ENCODE data around the gene PIPOX.

Gene PIPOX

DNA sequence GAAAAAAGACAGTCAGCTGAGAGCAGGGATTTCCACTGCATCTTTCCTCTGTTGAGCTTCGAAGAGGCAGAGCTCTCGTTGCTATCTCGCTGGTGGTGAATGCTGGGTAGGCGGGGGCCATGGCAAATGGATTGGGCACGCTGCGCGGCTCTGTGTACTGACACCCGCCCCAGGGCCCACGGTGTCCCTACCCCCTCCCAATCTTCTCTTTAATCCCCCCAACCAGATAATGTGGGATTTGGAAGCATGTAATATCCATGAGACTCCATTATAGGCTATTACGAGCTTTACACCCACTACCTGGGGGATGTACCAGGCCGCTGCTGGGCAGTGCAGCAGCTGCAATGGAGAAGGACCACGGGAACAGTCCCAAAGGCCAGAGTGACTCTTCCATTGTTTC, 8.3 kb downstream of the PIPOX start:
- Histone ChIP-seq H3K27me3 (ENCODE audit: insufficient read depth, low read length) (peaks cover 20% of the 10 kb centered on the region), H3K9me2 (ENCODE audit: low read depth, low read length) (no peaks in the 10 kb centered on the region), H3K9me3 (ENCODE audit: low read length) (no peaks in the 10 kb centered on the region), H3F3A (ENCODE audit: insufficient read depth, low read length) (no peaks in the 10 kb centered on the region), H3K4me2 (ENCODE audit: low read length) (no peak overlapping the region), H3K79me2 (ENCODE audit: insufficient read depth, low read length) (no peaks in the 10 kb centered on the region), H3K36me3 (ENCODE audit: insufficient read depth, low read length) (no peaks in the 10 kb centered on the region), H3K4me3 (ENCODE audit: low read depth, low read length, poor library complexity, severe bottlenecking) (no peak overlapping the region), H4K20me1 (ENCODE audit: insufficient read depth, low read length) (no peaks in the 10 kb centered on the region), H2AFZ (ENCODE audit: low read length) (no peak overlapping the region), H3K9ac (ENCODE audit: low read length) (no peak overlapping the region), H3K27ac (ENCODE audit: low read depth, low read length, poor library complexity, severe bottlenecking) (no peak overlapping the region), H3K4me1 (ENCODE audit: insufficient read depth, low read length, severe bottlenecking) (no peaks in the 10 kb centered on the region)
- TF ChIP-seq EZH2 (IDR thresholded peaks at IDR 0.05; ENCODE audit: borderline replicate concordance, low read length): no peak
- TF ChIP-seq, protein P1, sequence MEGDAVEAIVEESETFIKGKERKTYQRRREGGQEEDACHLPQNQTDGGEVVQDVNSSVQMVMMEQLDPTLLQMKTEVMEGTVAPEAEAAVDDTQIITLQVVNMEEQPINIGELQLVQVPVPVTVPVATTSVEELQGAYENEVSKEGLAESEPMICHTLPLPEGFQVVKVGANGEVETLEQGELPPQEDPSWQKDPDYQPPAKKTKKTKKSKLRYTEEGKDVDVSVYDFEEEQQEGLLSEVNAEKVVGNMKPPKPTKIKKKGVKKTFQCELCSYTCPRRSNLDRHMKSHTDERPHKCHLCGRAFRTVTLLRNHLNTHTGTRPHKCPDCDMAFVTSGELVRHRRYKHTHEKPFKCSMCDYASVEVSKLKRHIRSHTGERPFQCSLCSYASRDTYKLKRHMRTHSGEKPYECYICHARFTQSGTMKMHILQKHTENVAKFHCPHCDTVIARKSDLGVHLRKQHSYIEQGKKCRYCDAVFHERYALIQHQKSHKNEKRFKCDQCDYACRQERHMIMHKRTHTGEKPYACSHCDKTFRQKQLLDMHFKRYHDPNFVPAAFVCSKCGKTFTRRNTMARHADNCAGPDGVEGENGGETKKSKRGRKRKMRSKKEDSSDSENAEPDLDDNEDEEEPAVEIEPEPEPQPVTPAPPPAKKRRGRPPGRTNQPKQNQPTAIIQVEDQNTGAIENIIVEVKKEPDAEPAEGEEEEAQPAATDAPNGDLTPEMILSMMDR (IDR thresholded peaks at IDR 0.05; ENCODE audit: low read length): no peak

DNA sequence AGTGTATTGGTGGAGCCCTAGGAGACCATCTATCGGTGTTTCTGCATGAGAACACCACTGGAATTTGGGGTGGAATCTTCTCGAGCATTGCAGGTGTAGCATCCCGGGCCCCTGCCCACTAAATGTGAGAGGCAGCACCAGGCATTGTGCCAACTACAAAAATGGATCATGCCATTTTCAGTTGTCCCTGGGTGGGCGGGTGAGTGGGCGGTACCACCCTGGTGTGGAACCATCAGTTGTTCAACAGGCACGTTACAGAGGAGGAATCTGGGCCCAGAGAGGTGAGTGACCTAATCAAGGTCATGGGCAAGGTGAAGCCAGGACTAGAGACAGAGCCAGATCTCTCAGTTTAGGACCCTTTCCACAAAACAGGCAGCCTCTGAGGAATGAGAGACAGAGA, 8.8 kb downstream of the PIPOX start:
- H3K79me2 ChIP-seq (ENCODE audit: insufficient read depth, low read length): no peaks in the 10 kb centered on the region
- no peak for TF ChIP-seq EZH2 (IDR thresholded peaks at IDR 0.05; ENCODE audit: borderline replicate concordance, low read length)
- TF ChIP-seq, protein P1 (IDR thresholded peaks at IDR 0.05; ENCODE audit: low read length): no peak
- no peak overlapping the region for H3K4me3 ChIP-seq (ENCODE audit: low read depth, low read length, poor library complexity, severe bottlenecking)
- peaks cover 20% of the 10 kb centered on the region for H3K27me3 ChIP-seq (ENCODE audit: insufficient read depth, low read length)
- H2AFZ ChIP-seq (ENCODE audit: low read length): no peak overlapping the region
- no peak overlapping the region for H3K4me2 ChIP-seq (ENCODE audit: low read length)
- no peak overlapping the region for H3K9ac ChIP-seq (ENCODE audit: low read length)
- no peak overlapping the region for H3K27ac ChIP-seq (ENCODE audit: low read depth, low read length, poor library complexity, severe bottlenecking)
- no peaks in the 10 kb centered on the region for H3K9me2 ChIP-seq (ENCODE audit: low read depth, low read length)
- no peaks in the 10 kb centered on the region for H4K20me1 ChIP-seq (ENCODE audit: insufficient read depth, low read length)
- H3K36me3 ChIP-seq (ENCODE audit: insufficient read depth, low read length): no peaks in the 10 kb centered on the region
- no peaks in the 10 kb centered on the region for H3K4me1 ChIP-seq (ENCODE audit: insufficient read depth, low read length, severe bottlenecking)
- no peaks in the 10 kb centered on the region for H3F3A ChIP-seq (ENCODE audit: insufficient read depth, low read length)
- H3K9me3 ChIP-seq (ENCODE audit: low read length): no peaks in the 10 kb centered on the region

- Histone ChIP-seq H2AFZ (ENCODE audit: low read length) (no peak overlapping the region), H3F3A (ENCODE audit: insufficient read depth, low read length) (no peaks in the 10 kb centered on the region), H3K9me2 (ENCODE audit: low read depth, low read length) (no peaks in the 10 kb centered on the region), H3K4me2 (ENCODE audit: low read length) (no peak overlapping the region), H4K20me1 (ENCODE audit: insufficient read depth, low read length) (no peaks in the 10 kb centered on the region), H3K9ac (ENCODE audit: low read length) (no peak overlapping the region), H3K4me1 (ENCODE audit: insufficient read depth, low read length, severe bottlenecking) (no peaks in the 10 kb centered on the region), H3K4me3 (ENCODE audit: low read depth, low read length, poor library complexity, severe bottlenecking) (no peak overlapping the region), H3K27me3 (ENCODE audit: insufficient read depth, low read length) (peaks cover 20% of the 10 kb centered on the region), H3K27ac (ENCODE audit: low read depth, low read length, poor library complexity, severe bottlenecking) (no peak overlapping the region), H3K9me3 (ENCODE audit: low read length) (no peaks in the 10 kb centered on the region), H3K36me3 (ENCODE audit: insufficient read depth, low read length) (no peaks in the 10 kb centered on the region), H3K79me2 (ENCODE audit: insufficient read depth, low read length) (no peaks in the 10 kb centered on the region)
- TF ChIP-seq EZH2 (IDR thresholded peaks at IDR 0.05; ENCODE audit: borderline replicate concordance, low read length): no peak
- TF ChIP-seq, protein P1 (IDR thresholded peaks at IDR 0.05; ENCODE audit: low read length): no peak
These were observed 11.9 kb downstream of the PIPOX start for GRCh38 chr17:29054835-29055234.
